Peyer's patch (tissue), 4 donors: Measurements from ENCODE around the gene CCDC28B. TPM values are rescaled to one million over a fixed set of nuclear protein-coding genes. Genes with fewer than 3 reads are reported as not detected.

ENCODE experiments used
- DNase-seq, 3 donors: peaks; one replicate each; pipeline ENCODE4 v3.0.0-alpha.2; 2017 to 2019
- H3K27ac ChIP-seq, 4 donors: fragments of 200-600 bp; sonication (generic); one replicate each; pipeline ENCODE4 v1.5.1; 2016 to 2019
- H3K27me3 ChIP-seq, 2 donors: fragments of 200-600 bp; sonication (generic); one replicate each; pipeline ENCODE4 v1.5.1; 2019
- H3K36me3 ChIP-seq, 3 donors: fragments of 200-600 bp; sonication (generic); one replicate each; pipeline ENCODE4 v1.5.1; 2016 to 2019
- H3K4me1 ChIP-seq, 4 donors: fragments of 200-600 bp; sonication (generic); one replicate each; pipeline ENCODE4 v1.5.1; 2016 to 2019
- H3K4me3 ChIP-seq, 4 donors: fragments of 200-600 bp; sonication (generic); 1 replicate in 3 of 4; 2 replicates in 1 of 4; pipeline ENCODE4 v1.5.1; 2016 to 2019; ENCODE audit warnings: mild to moderate bottlenecking in 1 of 4
- H3K9me3 ChIP-seq, 4 donors: fragments of 200-600 bp; sonication (generic); one replicate each; pipeline ENCODE4 v1.5.1; 2016 to 2019; ENCODE audit warnings: mild to moderate bottlenecking in 1 of 4
- POLR2A ChIP-seq, 2 donors: fragments of 450-650 bp; IDR thresholded peaks; one replicate each; pipeline ENCODE4 v1.5.1; 2017; ENCODE audit warnings: antibody characterized with exemption in 2 of 2, mild to moderate bottlenecking in 2 of 2, moderate library complexity in 2 of 2
- total RNA-seq, 4 donors: library from RNA; depleted of rRNA; stranded (reverse); fragments of >200 nt; gene quantifications; one replicate each; pipeline ENCODE4 v1.1.0, GENCODE V29; 2016
- TF ChIP-seq, protein P1 (sequence below), 6 experiments: fragments of 450-650 bp in 4 of 6; fragments of 200-600 bp in 2 of 6; sonication (generic) in 1 of 6; IDR thresholded peaks; one replicate each; pipeline ENCODE4 v1.5.1; 2017 to 2019; ENCODE audit warnings: antibody characterized with exemption in 6 of 6, mild to moderate bottlenecking in 3 of 6, moderate library complexity in 1 of 6

The CCDC28B gene
- total RNA-seq, 4 donors from 2014 or later = 1.1 to 2.4 TPM; not detected in 2

DNA sequence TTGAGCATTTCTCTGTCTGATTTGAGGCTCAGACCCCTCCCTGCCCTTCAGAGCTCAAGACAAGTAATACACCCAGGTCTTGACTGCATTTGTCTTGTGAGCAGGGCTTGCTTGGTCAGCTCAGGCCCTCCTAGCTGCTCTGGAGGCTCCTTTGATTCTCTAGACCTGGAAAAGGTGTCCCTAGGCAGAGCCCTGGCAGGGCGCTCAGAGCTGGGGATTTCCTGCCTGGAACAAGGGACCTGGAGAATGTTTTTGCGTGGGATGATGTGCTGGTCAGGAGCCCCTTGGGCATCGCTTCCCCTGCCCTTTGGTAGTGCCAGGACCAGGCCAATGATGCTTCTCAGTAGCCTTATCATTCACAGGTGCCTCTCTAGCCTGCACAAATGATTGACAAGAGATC is 4.9 kb upstream of the CCDC28B start:
- Histone ChIP-seq H3K27me3 (no peaks in the 10 kb centered on the region), H3K4me1 (peaks cover 0 to 11% (median 0%) of the 10 kb centered on the region in 4 donors), H3K4me3 (no peak overlapping the region), H3K9me3 (no peaks in the 10 kb centered on the region), H3K36me3 (peaks cover 0 to 78% (median 0%) of the 10 kb centered on the region in 3 donors), H3K27ac (no peak overlapping the region)
- TF ChIP-seq POLR2A (IDR thresholded peaks at IDR 0.05) = no peak
- TF ChIP-seq, protein P1, sequence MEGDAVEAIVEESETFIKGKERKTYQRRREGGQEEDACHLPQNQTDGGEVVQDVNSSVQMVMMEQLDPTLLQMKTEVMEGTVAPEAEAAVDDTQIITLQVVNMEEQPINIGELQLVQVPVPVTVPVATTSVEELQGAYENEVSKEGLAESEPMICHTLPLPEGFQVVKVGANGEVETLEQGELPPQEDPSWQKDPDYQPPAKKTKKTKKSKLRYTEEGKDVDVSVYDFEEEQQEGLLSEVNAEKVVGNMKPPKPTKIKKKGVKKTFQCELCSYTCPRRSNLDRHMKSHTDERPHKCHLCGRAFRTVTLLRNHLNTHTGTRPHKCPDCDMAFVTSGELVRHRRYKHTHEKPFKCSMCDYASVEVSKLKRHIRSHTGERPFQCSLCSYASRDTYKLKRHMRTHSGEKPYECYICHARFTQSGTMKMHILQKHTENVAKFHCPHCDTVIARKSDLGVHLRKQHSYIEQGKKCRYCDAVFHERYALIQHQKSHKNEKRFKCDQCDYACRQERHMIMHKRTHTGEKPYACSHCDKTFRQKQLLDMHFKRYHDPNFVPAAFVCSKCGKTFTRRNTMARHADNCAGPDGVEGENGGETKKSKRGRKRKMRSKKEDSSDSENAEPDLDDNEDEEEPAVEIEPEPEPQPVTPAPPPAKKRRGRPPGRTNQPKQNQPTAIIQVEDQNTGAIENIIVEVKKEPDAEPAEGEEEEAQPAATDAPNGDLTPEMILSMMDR (IDR thresholded peaks at IDR 0.05) = no peak
- DNase-seq = no peak

DNA sequence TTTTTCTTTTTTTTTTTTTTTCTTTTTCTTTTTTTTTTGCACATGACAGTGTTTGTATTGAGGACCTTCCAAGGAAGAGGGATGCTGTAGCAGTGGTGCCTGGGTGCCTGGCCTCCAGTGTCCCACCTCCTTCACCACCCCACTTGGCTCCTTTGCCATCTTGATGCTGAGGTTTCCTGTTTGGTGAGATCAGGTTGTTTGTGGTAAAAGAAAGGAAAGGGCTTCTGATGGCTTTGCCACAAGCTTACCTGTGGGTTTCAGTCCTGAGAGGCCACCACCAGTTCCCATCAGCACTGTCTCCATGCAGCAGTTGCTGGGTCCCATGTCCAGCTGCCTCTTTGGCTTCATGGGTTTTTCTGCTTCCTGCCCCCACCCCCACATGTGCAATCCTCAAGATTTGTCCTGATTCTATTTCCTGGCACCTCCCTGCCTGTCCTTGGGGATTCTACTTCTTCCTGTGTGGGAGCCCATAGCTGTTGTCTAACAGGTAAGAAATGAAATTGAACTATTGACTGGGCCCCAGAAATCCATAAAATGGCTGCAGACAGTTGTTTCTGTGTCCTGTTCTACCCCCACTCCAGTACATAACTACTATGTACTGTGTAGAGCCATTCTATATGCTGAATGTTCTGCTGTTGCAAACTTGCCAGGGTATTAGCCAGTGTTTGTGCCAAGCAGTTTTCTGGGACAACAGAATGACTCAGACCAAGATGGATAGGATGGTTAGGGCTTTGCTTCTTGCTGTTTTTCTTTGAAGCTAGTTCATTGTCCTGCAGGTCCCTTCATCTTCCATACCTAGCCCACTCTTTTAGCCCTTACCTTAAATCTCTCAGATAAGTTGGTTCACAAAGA is 4.2 kb upstream of the CCDC28B start:
- no peak for DNase-seq
- Histone ChIP-seq H3K27ac (no peak overlapping the region), H3K36me3 (peaks cover 0 to 71% (median 0%) of the 10 kb centered on the region in 3 donors), H3K27me3 (no peaks in the 10 kb centered on the region), H3K9me3 (no peaks in the 10 kb centered on the region), H3K4me1 (peaks cover 0 to 16% (median 0%) of the 10 kb centered on the region in 4 donors), H3K4me3 (no peak overlapping the region)
- no peak for TF ChIP-seq POLR2A (IDR thresholded peaks at IDR 0.05)
- TF ChIP-seq, protein P1 (IDR thresholded peaks at IDR 0.05) = no peak

DNA sequence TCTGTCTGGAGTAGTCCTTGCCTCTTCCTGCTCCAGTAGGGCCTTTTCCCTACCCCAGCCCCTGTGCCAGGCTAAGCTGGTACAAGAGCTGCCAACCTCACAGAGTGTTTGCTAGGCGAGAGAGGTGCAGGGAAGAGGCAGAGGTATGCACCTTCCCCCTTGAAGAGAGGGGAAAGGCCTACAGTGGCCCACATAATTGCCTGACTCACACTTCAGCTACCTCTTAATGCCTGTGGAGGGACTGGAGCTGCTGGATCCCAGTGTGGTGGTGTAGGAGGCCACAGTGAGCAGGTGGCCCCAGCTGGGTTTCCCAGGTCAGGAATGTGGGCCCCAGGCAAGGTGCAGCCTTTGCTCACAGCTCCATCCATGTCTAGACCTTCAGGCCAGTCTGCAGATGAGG is 3.3 kb upstream of the CCDC28B start:
- no peak overlapping the region for H3K4me3 ChIP-seq
- no peaks in the 10 kb centered on the region for H3K9me3 ChIP-seq
- peaks cover 0 to 62% (median 0%) of the 10 kb centered on the region in 3 donors for H3K36me3 ChIP-seq
- TF ChIP-seq, protein P1 (IDR thresholded peaks at IDR 0.05) = no peak
- TF ChIP-seq POLR2A (IDR thresholded peaks at IDR 0.05) = no peak
- DNase-seq = no peak
- H3K4me1 ChIP-seq = peaks cover 0 to 25% (median 6%) of the 10 kb centered on the region in 4 donors
- H3K27me3 ChIP-seq = no peaks in the 10 kb centered on the region
- H3K27ac ChIP-seq = no peak overlapping the region

DNA sequence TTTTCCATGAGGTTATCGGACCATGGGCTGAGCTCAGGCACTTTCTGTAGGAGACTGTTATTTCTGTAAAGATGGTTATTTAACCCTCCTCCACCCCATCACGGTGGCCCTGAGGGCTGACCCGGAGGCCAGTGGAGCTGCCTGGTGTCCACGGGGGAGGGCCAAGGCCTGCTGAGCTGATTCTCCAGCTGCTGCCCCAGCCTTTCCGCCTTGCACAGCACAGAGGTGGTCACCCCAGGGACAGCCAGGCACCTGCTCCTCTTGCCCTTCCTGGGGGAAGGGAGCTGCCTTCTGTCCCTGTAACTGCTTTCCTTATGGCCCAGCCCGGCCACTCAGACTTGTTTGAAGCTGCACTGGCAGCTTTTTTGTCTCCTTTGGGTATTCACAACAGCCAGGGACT is 2.6 kb upstream of the CCDC28B start:
- TF ChIP-seq POLR2A (IDR thresholded peaks at IDR 0.05) = no peak
- TF ChIP-seq, protein P1 (IDR thresholded peaks at IDR 0.05) = no peak
- H3K36me3 ChIP-seq = peaks cover 0 to 55% (median 0%) of the 10 kb centered on the region in 3 donors
- H3K4me1 ChIP-seq = peaks cover 0 to 26% (median 6%) of the 10 kb centered on the region in 4 donors
- no peak overlapping the region for H3K27ac ChIP-seq
- H3K27me3 ChIP-seq = no peaks in the 10 kb centered on the region
- no peak overlapping the region for H3K4me3 ChIP-seq
- no peaks in the 10 kb centered on the region for H3K9me3 ChIP-seq
- DNase-seq = no peak

DNA sequence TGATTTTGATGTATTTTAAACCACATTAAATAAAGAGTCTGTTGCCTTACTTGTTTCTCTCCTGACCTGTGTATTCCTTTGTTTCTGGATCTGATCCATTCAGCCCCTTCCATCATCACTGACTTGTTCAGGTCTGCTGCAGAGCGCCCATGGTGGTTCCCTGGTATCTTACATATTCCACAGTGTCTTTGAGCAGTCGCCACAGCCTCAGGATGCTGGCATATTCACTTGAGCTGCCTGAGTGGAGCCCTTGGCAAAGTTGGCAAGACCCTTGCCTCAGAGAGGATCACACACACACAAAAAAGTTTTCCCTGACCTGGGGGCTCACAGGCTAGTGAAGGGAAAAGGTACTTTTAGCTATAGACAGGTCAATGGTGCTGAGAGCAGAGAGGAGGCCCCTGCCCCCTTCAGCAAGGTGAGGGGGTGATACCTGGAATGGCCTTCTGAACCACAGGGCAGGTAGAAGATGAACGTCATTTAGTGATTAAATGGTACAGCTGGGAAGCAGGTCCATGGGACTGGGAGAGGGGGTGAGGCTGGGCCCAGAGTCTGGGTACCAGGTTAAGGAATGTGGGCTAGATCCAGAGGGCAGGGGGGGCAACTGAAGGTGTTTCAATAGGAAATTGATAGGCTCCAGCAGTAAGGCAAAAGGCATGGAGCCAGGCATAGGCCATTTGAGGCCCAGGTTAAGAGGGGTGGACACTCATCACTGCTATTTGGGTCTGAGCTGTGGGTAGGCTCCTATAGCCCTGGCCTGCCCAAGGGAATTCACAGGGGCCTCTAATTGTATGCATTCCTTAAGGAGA is 2.0 kb upstream of the CCDC28B start:
- peaks cover 0 to 26% (median 6%) of the 10 kb centered on the region in 4 donors for H3K4me1 ChIP-seq
- TF ChIP-seq POLR2A (IDR thresholded peaks at IDR 0.05) = no peak
- TF ChIP-seq, protein P1 (IDR thresholded peaks at IDR 0.05) = no peak

More for the DNA sequence above, 2.0 kb upstream of the CCDC28B start:
- Histone ChIP-seq H3K9me3 (no peaks in the 10 kb centered on the region), H3K4me3 (no peak overlapping the region), H3K36me3 (peaks cover 0 to 49% (median 0%) of the 10 kb centered on the region in 3 donors), H3K27ac (no peak overlapping the region), H3K27me3 (no peaks in the 10 kb centered on the region)
- no peak for DNase-seq
